GM23338 (cell line): ENCODE results near the gene KIF21A. TPM values are rescaled to one million over a fixed set of nuclear protein-coding genes. Genes with fewer than 3 reads are reported as not detected.

Experiments used
- ATAC-seq: fragments of 200-7000 bp; cut with Tn5 transposase; 3 replicates; pipeline ENCODE4 v1.9.1; 2020
- DNase-seq: peaks from one replicate; pipeline ENCODE4 v3.0.0-alpha.2; 2015; ENCODE audit warnings: low spot score
- H2AFZ ChIP-seq: fragments of 200-600 bp; sonication (generic); 2 replicates; pipeline ENCODE4 v1.8.0; 2016; ENCODE audit warnings: antibody characterized with exemption, mild to moderate bottlenecking, moderate library complexity
- H3F3A ChIP-seq: fragments of 200-600 bp; sonication (generic); replicated peaks from 2 replicates; pipeline ENCODE4 v1.8.0; 2017; ENCODE audit warnings: antibody characterized with exemption, mixed run types, low read depth
- H3K27ac ChIP-seq: fragments of 200-600 bp; sonication (generic); 2 replicates; pipeline ENCODE4 v1.6.1; 2016; ENCODE audit warnings: low read depth
- H3K27me3 ChIP-seq: fragments of 200-600 bp; sonication (generic); 2 replicates; pipeline ENCODE4 v1.8.0; 2016; ENCODE audit warnings: mild to moderate bottlenecking, mixed run types, moderate library complexity; ENCODE audit not compliant: insufficient read depth
- H3K36me3 ChIP-seq: fragments of 200-600 bp; sonication (generic); 2 replicates; pipeline ENCODE4 v1.8.0; 2016; ENCODE audit warnings: mild to moderate bottlenecking; ENCODE audit not compliant: insufficient read depth
- H3K4me1 ChIP-seq: fragments of 200-600 bp; sonication (generic); 2 replicates; pipeline ENCODE4 v1.8.0; 2016; ENCODE audit warnings: mild to moderate bottlenecking, moderate library complexity; ENCODE audit not compliant: insufficient read depth
- H3K4me2 ChIP-seq: fragments of 200-600 bp; sonication (generic); 2 replicates; pipeline ENCODE4 v1.7.1; 2017; ENCODE audit warnings: mixed run types
- H3K4me3 ChIP-seq: fragments of 200-600 bp; sonication (generic); 2 replicates; pipeline ENCODE4 v1.6.1; 2016; ENCODE audit warnings: mixed run types
- H3K79me2 ChIP-seq: fragments of 200-600 bp; sonication (generic); replicated peaks from 2 replicates; pipeline ENCODE4 v1.8.0; 2017; ENCODE audit warnings: mild to moderate bottlenecking; ENCODE audit not compliant: insufficient read depth
- H3K9me2 ChIP-seq: fragments of 200-600 bp; sonication (generic); 2 replicates; pipeline ENCODE4 v1.8.0; 2017; ENCODE audit not compliant: insufficient read depth
- H4K20me1 ChIP-seq: fragments of 200-600 bp; sonication (generic); replicated peaks from 2 replicates; pipeline ENCODE4 v1.8.0; 2017; ENCODE audit warnings: mild to moderate bottlenecking; ENCODE audit not compliant: insufficient read depth
- H3K27ac Mint-ChIP-seq: 2 replicates; pipeline ENCODE4 v1.8.0; 2020; ENCODE audit warnings: inconsistent platforms, mild to moderate bottlenecking, moderate library complexity, mixed read lengths
- H3K27me3 Mint-ChIP-seq: 3 replicates; pipeline ENCODE4 v1.8.0; 2022; ENCODE audit warnings: low read depth, mild to moderate bottlenecking, moderate library complexity, mixed read lengths, inconsistent platforms; ENCODE audit not compliant: insufficient read depth, poor library complexity
- H3K36me3 Mint-ChIP-seq: 3 replicates; pipeline ENCODE4 v1.8.0; 2021; ENCODE audit warnings: low read depth, mild to moderate bottlenecking, inconsistent platforms, moderate library complexity, mixed read lengths
- H3K4me1 Mint-ChIP-seq: 3 replicates; pipeline ENCODE4 v1.8.0; 2020; ENCODE audit warnings: mild to moderate bottlenecking, inconsistent platforms, mixed read lengths
- H3K4me3 Mint-ChIP-seq: 3 replicates; pipeline ENCODE4 v1.8.0; 2021; ENCODE audit warnings: moderate library complexity, mild to moderate bottlenecking, inconsistent platforms, mixed read lengths
- H3K9me3 Mint-ChIP-seq: 3 replicates; pipeline ENCODE4 v1.8.0; 2020; ENCODE audit warnings: moderate library complexity, mild to moderate bottlenecking, inconsistent platforms, mixed read lengths
- CREB1 ChIP-seq: fragments of 250-450 bp; sonication (Bioruptor Pico); IDR thresholded peaks from 2 replicates; pipeline ENCODE4 v1.5.0; 2020; ENCODE audit warnings: low read depth, mild to moderate bottlenecking, moderate library complexity
- CTCF ChIP-seq, 2 experiments: fragments of 200-600 bp in 1 of 2; sonication (generic) in 1 of 2; conservative IDR thresholded peaks; 2 replicates each; pipeline versions ENCODE4 v1.5.1 to v1.6.1; 2016 to 2017; ENCODE audit warnings: antibody characterized with exemption in 2 of 2, low read depth in 2 of 2, mild to moderate bottlenecking in 2 of 2, moderate library complexity in 1 of 2
- ETS1 ChIP-seq: IDR thresholded peaks from 2 replicates; pipeline ENCODE4 v1.6.1; 2016; ENCODE audit warnings: antibody characterized with exemption
- NANOG ChIP-seq: IDR thresholded peaks from 2 replicates; pipeline ENCODE4 v1.6.1; 2016; ENCODE audit warnings: antibody characterized with exemption, borderline replicate concordance
- REST ChIP-seq: IDR thresholded peaks from one replicate; pipeline ENCODE4 v1.6.1; 2018; ENCODE audit warnings: antibody characterized with exemption; ENCODE audit not compliant: unreplicated experiment
- ZNF331 ChIP-seq: fragments of 250-450 bp; sonication (Bioruptor Pico); IDR thresholded peaks from 2 replicates; pipeline ENCODE4 v1.5.0; 2020; ENCODE audit warnings: low read depth, mild to moderate bottlenecking, moderate library complexity
- ZNF462 ChIP-seq: fragments of 250-450 bp; sonication (Bioruptor Pico); IDR thresholded peaks from 2 replicates; pipeline ENCODE4 v1.5.0; 2020; ENCODE audit warnings: mild to moderate bottlenecking, moderate library complexity
- polyA plus RNA-seq: library from polyadenylated mRNA; unstranded; fragments of >200 nt; fragmentation: Nextera tagmentation; extraction: Ambion mirVana; gene quantifications from 2 replicates; pipeline ENCODE4 v1.2.1, GENCODE V29; 2016
- total RNA-seq: library from RNA; depleted of rRNA; stranded (reverse); fragments of >200 nt; shearing (Covaris generic); gene quantifications from 2 replicates; pipeline ENCODE4 v1.2.3, GENCODE V29; 2014

The KIF21A gene
- total and polyA plus RNA-seq, 2 experiments from 2014 or later, result 28.8 to 32.0 TPM

GRCh38 chr12:39393890-39394289 lies 49.0 kb downstream of the KIF21A start:
- peak; percentile 77 for DNase-seq
- Mint-ChIP-seq H3K27ac (peak overlapping the region; percentile 81), H3K36me3 (peaks cover 2% of the 10 kb centered on the region; the same call in 1 of the 3 replicates), H3K4me1 (peaks cover 58% of the 10 kb centered on the region), H3K27me3 (peaks cover 10% of the 10 kb centered on the region), H3K4me3 (peak overlapping the region; percentile 29; the same call in 2 of the 3 replicates), H3K9me3 (no peaks in the 10 kb centered on the region)
- Histone ChIP-seq H3K27me3 (no peaks in the 10 kb centered on the region), H3K4me3 (peak overlapping the region; percentile 0; the same call in 1 of the 2 replicates), H3K36me3 (no peaks in the 10 kb centered on the region), H3K4me2 (peak overlapping the region; percentile 58), H3K9me2 (peaks cover 12% of the 10 kb centered on the region), H3K79me2 (peaks cover 23% of the 10 kb centered on the region), H3F3A (0 out of 2 replicates have a peak, but pooled peaks cover 2% of the 10 kb centered on the region), H3K27ac (peak overlapping the region; percentile 45), H2AFZ (no peak overlapping the region), H3K4me1 (peaks cover 56% of the 10 kb centered on the region), H4K20me1 (no peaks in the 10 kb centered on the region)
- ATAC-seq, result peak; percentile 92
- no peak for TF ChIP-seq ETS1
- TF ChIP-seq NANOG, result peak; percentile 94
- TF ChIP-seq ZNF462 (CRISPR knock-in tag), result peak; percentile 89

- Mint-ChIP-seq H3K27me3 (peaks cover 10% of the 10 kb centered on the region), H3K4me3 (peak overlapping the region; percentile 29; the same call in 1 of the 3 replicates), H3K36me3 (peaks cover 5% of the 10 kb centered on the region; the same call in 2 of the 3 replicates), H3K9me3 (no peaks in the 10 kb centered on the region), H3K27ac (peak overlapping the region; percentile 81), H3K4me1 (peaks cover 63% of the 10 kb centered on the region)
- peak overlapping the region; percentile 58 for H3K4me2 ChIP-seq
- peak; percentile 19 for ATAC-seq
- H3K4me1 ChIP-seq, result peaks cover 59% of the 10 kb centered on the region
- no peaks in the 10 kb centered on the region for H3K27me3 ChIP-seq
- no peak overlapping the region for H2AFZ ChIP-seq
- DNase-seq, result no peak
- peak overlapping the region; percentile 0; the same call in 1 of the 2 replicates for H3K4me3 ChIP-seq
- H3K36me3 ChIP-seq, result no peaks in the 10 kb centered on the region
- H3K27ac ChIP-seq, result peak overlapping the region; percentile 27; the same call in 1 of the 2 replicates
- H4K20me1 ChIP-seq, result no peaks in the 10 kb centered on the region
- 0 out of 2 replicates have a peak, but pooled peaks cover 2% of the 10 kb centered on the region for H3F3A ChIP-seq
- peaks cover 27% of the 10 kb centered on the region for H3K79me2 ChIP-seq
- H3K9me2 ChIP-seq, result peaks cover 12% of the 10 kb centered on the region
- no peak for TF ChIP-seq ZNF331
- TF ChIP-seq CREB1 (CRISPR knock-in tag), result no peak
- no peak for TF ChIP-seq CTCF (conservative IDR thresholded peaks at IDR 0.05; ENCODE audit: low read depth in 2 of 2)
- TF ChIP-seq NANOG, result no peak
- TF ChIP-seq REST, result no peak
Measured at GRCh38 chr12:39393179-39393578, 49.7 kb downstream of the KIF21A start.
